HG03521 (cell line): ENCODE data around the gene DRD3.

Experiments
- ATAC-seq: cut with Tn5 transposase; IDR thresholded peaks from one replicate; pipeline ENCODE4 v1.9.1; 2021; ENCODE audit warnings: mild to moderate bottlenecking, moderate library complexity; ENCODE audit not compliant: unreplicated experiment

The DRD3 gene

DNA sequence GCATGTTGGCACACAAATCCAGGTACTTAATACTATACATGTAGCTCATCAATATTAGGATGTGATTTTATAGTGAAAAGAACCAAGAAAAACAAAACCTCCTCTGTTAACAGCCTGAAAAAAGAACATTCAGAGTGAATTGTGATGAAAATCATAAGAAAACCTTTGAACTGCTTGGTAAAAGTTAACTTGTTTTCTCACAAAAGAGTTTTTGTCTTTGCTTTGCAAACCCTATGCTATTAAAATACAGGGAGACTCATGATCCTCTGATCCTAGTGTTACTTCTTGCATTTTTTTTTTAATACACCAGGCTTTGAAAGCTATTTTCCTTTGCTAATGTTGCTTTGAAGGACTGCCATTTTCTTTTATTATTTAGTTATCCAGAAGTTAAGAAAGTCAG is 98.7 kb downstream of the DRD3 start:
- no peak for ATAC-seq

DNA sequence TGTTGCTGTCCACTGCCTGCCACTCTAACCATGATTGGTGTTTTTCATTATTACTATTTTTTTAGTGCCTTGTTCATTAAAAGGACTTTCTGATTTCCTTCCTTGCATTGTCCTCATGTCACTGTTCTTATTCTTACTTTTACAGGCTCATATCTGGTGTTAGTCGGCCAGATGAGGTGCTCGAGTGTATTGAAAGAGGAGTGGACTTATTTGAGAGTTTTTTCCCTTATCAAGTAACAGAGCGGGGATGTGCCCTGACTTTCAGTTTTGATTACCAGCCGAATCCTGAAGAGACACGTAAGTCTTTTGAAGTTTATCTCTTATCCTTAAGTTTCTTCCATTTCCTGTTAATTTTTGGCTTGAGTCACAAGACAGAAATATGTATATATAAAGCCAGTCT is 99.1 kb downstream of the DRD3 start:
- ATAC-seq = no peak

DNA sequence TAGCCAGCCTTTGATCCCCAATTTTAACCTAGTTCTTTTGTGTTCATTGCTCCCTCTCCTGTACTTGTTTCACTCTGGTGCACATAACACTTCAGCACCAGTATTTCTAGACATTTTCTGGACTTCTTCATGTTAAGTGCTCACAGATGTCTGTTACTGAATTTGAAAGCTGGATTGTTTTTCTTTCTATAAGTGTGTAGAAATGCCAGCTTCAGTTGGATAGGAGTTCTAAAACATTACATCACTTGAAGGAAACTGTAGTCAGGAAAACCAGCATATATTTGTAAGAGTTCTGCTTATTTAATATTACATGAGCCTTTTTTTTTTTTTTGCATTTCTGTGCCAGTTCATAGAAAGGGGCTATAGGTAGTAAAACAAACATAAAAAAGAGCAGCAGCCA is 100.7 kb downstream of the DRD3 start:
- ATAC-seq = no peak
